LNCaP clone FGC (cell line): ENCODE results near the gene SHISAL2A.

Experiments used
- DNase-seq: peaks from one replicate; pipeline ENCODE4 v3.0.0-alpha.2; 2011; ENCODE audit warnings: low read depth
- H3K4me3 ChIP-seq: 2 replicates; pipeline ENCODE4 v1.5.1; 2011; ENCODE audit warnings: mild to moderate bottlenecking, low read depth, low read length, control low read depth
- CTCF ChIP-seq: IDR thresholded peaks from 2 replicates; pipeline ENCODE4 v1.5.1; 2012; ENCODE audit warnings: mild to moderate bottlenecking; ENCODE audit not compliant: control insufficient read depth, insufficient read depth; ENCODE audit errors: extremely low read depth

Gene SHISAL2A

DNA sequence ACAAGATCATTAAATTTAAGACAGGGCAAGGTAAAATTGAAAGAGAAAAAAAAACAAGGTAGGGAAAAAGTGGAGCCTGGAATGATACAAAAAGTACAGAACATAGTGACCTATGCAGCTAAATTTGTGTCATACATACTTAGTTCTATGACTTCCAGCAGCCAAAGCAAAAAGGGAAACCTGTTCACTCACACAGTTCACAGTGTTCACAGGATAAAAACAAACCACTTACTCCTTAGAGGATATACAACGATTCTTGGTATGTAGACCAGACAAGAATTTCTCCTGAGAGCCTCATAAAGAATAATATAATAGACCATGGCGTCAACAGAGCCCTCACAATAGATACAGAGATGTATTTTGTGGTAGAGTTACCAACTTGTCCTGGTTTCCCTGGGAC is 37.6 kb downstream of the SHISAL2A start:
- no peak for TF ChIP-seq CTCF
- no peak for DNase-seq
- no peak overlapping the region for H3K4me3 ChIP-seq

DNA sequence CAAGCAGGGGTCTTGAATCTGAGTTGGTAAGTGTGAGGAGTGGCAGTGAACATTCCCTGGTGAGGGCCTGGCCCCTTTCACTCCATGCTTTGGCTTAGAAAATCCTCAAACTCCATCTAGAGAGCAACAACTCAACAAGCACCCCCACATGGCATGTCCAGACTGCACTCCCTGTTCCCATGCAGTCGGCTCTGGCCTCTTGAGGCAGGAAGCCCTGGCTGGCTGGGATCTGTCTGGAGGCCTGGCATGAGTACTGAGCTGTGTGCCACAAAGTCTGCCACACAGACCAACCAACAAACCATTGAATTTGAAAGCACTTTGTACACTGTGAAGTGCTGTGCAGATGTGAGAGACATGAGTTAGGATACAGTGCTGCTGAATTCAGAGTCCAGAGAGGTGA is 40.0 kb downstream of the SHISAL2A start:
- no peak for TF ChIP-seq CTCF
- H3K4me3 ChIP-seq: no peak overlapping the region
- no peak for DNase-seq

DNA sequence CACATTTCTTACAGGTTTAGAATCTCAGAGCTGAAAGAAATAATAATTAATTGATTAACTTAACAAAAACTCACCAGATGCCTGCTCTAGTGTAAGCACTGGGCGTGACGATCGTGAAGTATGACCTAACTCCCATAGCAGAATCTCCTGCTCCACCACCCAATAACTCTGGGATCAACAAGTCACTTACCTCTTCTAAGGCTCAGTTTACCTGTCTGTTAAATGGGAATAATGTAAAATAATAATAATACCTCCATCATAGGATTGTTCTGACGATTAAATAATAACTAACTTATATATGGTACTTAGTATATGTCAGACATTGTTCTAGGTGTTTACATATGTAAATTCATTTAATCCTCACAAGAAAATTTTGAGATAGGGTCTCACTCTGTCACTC is 40.5 kb downstream of the SHISAL2A start:
- TF ChIP-seq CTCF: no peak
- no peak overlapping the region for H3K4me3 ChIP-seq
- DNase-seq: no peak

DNA sequence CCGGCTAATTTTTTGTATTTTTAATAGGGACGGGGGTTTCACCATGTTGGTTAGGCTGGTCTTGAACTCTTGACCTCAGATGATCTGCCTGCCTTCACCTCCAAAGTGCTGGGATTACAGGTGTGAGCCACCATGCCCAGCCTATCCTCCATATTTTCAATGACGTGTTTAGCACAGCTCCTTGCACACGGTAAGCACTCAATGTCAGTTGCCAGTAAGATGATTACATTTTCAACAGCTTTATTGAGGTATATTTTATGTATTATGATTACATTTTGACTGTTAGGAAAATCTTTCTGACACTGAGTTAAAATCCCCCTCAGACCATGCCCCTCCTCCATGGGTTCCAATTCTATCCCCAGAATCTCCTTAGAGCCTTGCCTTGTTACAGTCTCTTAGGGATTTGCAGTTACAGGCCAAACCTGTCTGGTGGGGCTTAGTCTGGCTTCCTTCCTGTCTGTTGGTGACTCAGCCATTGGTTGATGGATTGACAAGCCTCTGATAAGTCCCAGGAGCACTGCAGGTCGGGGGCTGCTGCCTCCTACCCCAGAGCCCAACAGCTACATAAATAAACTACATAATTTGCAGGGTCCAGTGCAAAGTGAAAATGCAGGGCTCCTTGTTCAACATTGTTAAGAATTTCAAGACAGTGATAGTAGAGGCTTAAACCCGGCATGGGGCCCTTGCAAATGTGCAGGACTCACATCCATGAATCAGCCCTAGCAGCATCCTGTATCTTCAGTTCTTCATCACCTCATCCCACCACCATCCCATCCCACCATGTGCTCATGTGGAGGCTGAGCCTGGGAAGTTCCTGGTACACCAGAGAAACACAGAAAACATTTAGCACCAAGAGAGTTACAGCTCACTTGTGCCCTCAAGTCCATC is 41.8 kb downstream of the SHISAL2A start:
- H3K4me3 ChIP-seq: no peak overlapping the region
- DNase-seq: no peak
- no peak for TF ChIP-seq CTCF

- no peak for TF ChIP-seq CTCF
Measured at GRCh38 chr1:52676249-52676903, 43.4 kb downstream of the SHISAL2A start.

DNA sequence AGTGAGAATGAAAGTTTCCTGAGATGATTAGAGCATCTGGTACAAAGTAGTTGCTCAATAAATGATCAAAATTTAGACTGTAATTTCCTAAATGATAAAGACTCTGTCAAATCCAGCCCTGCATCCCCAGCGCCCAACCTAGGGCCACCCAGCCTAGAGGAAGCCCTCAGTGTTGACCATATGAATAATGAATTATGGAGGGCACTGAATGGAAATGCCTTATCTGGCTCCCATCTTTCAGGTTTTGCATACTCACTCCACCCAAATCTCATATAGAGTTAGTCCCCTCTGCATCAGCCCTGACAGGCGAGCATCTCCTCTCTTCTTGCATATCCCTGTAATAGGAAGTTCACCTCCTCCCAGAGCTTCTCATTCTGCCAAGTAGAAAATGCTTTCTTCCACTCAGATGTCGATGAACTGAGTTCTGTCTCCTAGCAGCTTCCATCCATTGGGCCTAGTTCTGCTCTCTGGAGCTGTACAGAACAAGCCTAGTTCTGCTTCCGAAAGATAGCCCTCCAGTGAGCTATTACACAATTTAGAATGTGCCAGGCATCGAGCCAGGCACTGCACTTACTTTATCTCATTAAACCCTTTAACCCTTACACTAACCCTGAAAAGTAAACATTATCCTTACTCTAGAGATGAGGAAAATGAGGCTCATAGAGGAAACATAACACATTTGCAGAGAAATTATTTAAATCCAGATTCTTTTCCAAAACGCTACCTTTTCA is 44.3 kb downstream of the SHISAL2A start:
- TF ChIP-seq CTCF: no peak
- DNase-seq: peak; percentile 41
- H3K4me3 ChIP-seq: no peak overlapping the region

More at GRCh38 chr1:52676249-52676903, 43.4 kb downstream of the SHISAL2A start:
- no peak for DNase-seq
- H3K4me3 ChIP-seq: no peak overlapping the region
